SH-SY5Y (cell line): Measurements from ENCODE around the gene STK16.

Experiments
- GATA2 ChIP-seq: IDR thresholded peaks from 2 replicates; pipeline ENCODE4 v1.6.1; 2011; ENCODE audit warnings: mild to moderate bottlenecking, low read depth, low read length
- GATA3 ChIP-seq: IDR thresholded peaks from 2 replicates; pipeline ENCODE4 v1.6.1; 2011; ENCODE audit warnings: low read depth, mild to moderate bottlenecking, low read length, moderate library complexity

The STK16 gene

GRCh38 chr2:219266232-219266631 is 21.0 kb downstream of the STK16 start:
- TF ChIP-seq GATA3 (no peak), GATA2 (no peak)

DNA sequence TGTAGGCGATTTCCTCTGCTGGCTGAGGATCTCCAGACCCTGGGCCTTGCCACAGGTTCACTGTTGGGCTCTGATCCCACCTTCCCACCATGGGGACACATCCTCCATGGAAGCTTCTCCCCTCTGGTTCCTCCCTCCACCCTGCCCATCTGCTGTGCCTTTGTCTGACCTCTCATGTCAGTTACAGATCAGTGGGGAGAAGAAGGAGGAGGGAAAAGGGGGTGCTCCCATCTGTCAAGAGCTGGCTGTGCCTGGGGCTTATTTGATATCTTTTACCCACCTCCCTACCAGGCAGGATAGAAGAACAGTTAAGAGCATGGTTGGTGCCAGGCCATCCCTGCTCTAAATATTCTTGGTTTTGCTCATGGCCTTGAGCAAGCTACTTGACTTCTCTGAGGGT is 21.6 kb downstream of the STK16 start:
- TF ChIP-seq GATA3 (no peak), GATA2 (no peak)

DNA sequence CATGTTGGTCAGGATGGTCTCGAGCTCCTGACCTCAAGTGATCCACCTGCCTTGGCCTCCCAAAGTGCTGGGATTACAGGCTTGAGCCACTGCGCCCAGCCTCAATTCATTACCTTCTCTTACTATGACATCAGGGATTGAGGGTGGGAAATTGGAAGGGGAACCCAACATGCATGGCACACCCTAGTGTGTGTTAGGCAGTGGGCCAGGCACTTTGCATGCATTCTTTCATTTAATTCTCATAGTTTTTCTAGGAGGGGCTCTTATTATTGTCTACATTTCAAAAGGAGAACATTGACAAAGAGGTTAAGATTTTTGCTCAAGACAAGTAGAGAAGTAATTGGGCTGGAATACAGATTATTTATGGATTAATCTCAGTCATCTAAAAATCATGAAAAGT is 23.0 kb downstream of the STK16 start:
- TF ChIP-seq GATA3 (no peak), GATA2 (no peak)

DNA sequence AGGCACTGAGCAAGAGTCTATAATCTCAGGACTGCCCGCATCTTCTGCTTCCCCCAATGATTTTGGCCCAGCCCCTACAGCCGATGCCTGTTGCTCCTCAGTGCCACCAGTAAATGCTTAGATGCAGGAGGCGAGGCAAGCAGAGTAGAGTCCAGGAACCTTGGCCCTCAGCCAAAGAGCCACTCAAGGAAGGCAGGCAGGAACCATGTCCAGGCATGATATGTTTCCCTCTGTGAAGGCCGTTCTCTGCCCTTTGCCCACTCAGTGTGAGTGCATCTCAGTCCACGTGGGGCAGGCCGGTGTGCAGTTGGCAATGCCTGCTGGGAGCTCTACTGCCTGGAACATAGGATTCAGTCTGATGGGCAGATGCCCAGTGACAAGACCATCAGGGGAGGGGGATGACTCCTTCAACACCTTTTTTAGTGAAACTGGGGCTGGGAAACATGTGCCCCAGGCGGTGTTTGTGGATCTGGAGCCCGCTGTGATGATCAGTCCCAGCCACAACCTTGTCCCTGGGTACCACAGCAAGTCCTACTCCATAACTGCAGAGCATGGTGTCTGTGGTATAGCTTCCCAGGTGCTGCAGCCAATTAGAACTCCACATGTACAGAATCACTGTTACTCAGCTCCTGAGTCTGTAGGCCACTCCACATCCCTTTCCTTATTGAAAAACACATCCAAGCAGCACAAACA is 24.2 kb downstream of the STK16 start:
- no peak for TF ChIP-seq GATA3
- no peak for TF ChIP-seq GATA2

- TF ChIP-seq GATA3 = no peak
- TF ChIP-seq GATA2 = no peak
Measured at GRCh38 chr2:219270055-219270372, 24.7 kb downstream of the STK16 start.

- TF ChIP-seq GATA2 = no peak
- TF ChIP-seq GATA3 = no peak
Measured at GRCh38 chr2:219271021-219271420, 25.7 kb downstream of the STK16 start.

GRCh38 chr2:219272356-219272755 is 27.1 kb downstream of the STK16 start:
- TF ChIP-seq GATA2 (no peak), GATA3 (no peak)

GRCh38 chr2:219272995-219273394 is 27.7 kb downstream of the STK16 start:
- no peak for TF ChIP-seq GATA2
- TF ChIP-seq GATA3 = no peak

DNA sequence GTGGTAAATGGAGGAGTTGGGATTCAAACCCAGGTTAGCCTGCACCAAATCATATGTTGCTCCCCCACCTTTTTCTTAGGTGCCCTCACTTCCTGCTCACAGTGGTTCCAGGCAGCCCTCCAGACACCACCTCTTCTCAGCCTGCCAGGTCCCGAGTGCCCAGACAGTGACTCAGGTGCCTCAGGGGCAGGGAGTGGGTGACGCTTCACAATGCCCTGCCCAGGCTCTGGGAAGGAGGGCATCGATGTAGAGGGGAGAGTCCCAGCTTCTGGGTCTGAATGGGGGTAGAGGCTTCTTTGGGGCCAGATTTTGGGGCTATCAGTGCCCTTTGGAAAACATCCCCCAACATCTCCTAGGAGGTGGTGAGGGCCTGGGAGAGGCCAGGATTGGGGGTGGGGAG is 28.7 kb downstream of the STK16 start:
- no peak for TF ChIP-seq GATA3
- no peak for TF ChIP-seq GATA2

GRCh38 chr2:219274361-219274921 is 29.2 kb downstream of the STK16 start:
- no peak for TF ChIP-seq GATA2
- no peak for TF ChIP-seq GATA3

DNA sequence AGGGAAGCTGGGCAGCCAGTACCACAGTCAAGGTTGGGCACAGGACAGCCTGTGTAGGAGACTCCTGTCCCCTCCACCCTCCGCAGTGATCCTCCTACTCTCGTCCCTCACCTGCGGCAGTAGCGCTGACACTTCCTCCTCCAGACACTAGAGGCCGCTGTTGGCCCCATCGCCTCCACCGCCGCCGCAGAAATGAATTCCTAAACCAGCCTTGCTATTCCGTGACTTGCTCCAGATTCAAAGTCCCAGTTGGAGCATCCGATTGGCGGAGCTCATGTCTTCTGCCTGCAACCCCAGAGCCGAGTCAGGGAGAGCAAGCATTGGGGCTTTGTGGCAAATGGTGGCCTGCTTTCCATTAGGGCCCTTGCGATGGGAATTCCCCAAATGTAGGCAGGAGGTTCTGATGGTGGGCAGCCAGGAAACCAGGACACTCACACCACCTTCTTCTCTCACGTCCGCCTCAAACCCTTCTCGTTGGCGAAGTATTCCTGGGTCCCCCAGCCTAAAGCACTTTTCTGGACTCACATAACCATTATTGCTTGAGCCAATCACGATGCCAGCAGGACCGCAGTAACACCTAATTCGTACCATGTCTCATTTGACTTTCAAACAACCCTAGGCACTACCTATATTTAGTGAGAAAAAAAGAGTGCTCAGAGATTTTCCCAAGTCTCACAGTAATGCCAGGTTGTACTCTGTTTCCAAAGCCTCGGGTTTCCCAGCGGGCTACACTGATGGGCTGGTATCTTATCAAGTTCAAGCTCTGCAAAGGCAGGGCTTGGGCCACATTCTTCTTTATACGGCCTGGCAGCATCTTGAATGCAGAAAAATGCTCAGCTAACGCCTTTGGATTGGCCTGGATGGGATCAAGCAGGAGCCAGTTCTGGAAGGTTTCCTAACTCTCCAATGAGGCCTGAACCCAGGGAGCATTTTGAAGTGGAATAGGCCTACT is 32.7 kb downstream of the STK16 start:
- TF ChIP-seq GATA3 (no peak), GATA2 (no peak)

DNA sequence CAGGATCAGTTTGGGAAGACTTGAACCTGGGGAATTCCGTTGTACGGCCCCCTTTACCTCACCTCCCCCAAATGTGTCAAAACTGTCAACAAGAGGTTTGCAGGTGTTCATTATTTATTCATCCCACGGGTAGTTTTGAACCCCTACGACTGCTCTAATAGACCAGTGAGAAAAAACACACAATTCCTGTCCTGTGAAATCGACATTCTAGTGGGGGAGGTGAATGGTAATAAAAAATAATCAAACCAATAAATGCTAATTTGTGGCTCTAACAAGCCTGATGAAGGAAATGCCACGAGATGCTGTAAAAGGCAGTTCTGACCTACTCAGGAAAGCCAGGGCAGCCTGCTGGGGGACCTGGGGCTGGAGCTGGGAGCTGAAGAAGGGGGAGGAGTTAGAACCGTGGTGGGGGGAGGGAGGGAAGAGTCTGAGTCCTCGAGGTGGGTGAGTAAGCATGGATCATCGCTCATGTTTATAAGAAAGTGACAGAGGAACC is 33.4 kb downstream of the STK16 start:
- TF ChIP-seq GATA3 (no peak), GATA2 (no peak)

GRCh38 chr2:219279151-219279915 is 34.1 kb downstream of the STK16 start, which contains the start of gene DNAJB2:
Gene DNAJB2, plus strand, starts transcription at chr2:219279366. Its CDS starts 468 bp downstream, at chr2:219279834.
- TF ChIP-seq GATA2 (no peak), GATA3 (no peak)
